Measurements from ENCODE around the gene KCNK4. TPM values are rescaled to one million over a fixed set of nuclear protein-coding genes. Genes with fewer than 3 reads are reported as not detected.

KCNK4 gene
- under 1 TPM in 1 of 2 donors, not detected in 1; 0.34 TPM for total RNA-seq

DNA sequence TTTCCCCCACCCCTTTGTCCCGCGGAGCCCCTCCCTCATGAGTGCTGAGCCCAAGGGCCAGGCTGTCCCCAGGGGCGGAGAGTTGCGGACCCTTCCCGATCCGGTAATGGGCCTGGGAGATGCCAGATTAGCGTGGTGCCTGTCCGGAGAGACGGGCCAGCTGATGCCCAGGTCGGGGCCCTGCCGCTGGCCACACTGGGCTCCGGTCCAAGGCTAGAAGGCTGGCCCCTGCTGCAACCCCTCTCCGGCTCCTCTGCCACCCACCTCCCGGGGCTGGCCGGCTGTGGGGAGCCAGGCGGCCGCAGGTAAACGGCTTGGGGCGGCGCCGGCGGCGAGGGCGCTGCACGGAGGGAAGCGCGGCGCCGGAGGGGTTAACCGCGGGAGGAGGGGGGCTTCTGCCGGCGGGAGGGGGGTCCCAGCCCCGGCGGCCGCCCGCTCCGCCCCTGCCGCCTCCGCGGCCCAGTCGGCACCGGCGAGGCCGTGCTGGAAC is at the start of gene KCNK4:
Gene KCNK4 (plus strand): TSS at position 41 of the 490 bp plus-strand sequence. CDS start 1,717 bp downstream, outside the sequence.

DNA sequence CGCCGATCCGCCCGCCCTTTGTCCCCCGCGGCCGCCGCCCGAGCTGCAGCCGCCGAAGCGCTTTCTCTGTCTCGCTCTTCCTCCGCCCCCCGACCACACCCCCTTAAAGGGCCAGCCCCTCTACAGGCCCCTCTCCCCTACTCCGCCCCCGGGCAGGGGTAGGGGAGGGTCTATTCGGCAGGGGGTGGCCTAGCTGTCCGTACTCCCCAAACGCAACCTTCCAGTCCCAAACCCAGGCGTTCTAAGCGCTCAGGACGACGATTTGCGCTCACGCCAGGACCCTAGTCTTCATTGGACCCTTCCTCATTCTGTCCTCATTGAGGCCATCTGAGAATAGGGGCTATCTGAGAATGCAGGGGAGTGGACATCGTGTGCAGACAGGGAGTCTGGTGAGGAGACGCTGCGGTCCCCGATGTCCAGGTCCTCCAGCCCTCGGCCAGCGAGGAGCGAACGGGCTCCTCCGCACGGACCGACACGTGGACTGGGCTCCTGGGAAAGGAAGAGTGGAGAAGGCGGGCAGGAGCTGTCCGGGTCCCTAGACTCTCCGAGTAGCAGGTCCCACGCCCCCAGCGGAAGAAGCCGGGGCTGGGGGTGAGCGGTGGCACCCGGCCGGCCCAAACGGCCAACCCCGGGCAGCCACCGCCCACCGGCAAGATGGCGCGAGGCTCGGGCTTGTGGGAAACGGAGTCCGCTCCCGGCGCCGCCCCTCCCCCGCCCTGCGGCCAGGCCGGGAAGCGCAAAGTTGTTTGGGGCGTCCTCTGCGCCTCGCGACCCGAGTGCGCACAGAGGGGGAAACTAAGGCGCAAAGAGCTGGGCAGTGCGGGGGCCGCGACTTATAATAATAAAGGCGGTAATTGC is 44.0 kb upstream of the KCNK4 start, which contains the start of gene PPP1R14B:
Gene PPP1R14B (minus strand): TSS at position 73 of the 858 bp plus-strand sequence. CDS start 270 bp downstream, outside the sequence.

DNA sequence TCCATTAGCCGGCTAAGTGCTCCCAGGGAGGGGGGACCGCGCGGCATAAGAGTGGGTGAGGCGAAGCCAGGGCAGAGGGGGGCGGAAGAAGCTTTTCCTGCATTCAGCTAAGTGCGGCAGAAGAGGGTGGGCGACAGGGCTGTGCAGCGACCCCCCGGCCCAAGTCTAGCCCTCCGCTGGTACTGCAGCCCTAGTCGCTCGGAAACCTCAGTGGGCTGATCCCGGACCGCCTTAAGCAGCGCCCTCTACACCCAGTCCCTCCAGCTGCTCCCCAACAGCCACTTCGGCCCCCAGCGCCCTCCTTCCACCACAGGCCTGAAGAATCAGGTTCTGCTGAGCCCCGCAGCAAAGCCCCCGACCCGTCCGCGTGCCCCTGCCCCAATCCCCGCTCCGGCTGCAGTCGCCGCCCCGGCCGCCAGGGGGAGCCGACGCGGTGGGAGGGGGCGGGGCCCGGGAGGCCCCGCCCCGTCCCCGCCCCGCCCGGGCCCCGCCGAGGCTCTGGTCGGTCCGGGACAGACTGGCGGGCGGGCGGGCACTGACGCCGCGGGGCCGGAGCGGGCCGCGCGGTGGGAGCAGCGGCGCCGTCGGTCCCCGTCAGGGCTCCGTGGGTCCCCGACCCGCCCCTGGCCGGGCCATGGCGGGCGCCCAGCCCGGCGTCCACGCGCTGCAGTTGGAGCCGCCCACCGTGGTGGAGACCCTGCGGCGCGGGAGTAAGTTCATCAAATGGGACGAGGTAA is 39.9 kb upstream of the KCNK4 start, which contains the start of gene PLCB3:
Gene PLCB3 (plus strand): TSS at position 515 of the 737 bp plus-strand sequence. CDS start 120 bp downstream, at position 635.

DNA sequence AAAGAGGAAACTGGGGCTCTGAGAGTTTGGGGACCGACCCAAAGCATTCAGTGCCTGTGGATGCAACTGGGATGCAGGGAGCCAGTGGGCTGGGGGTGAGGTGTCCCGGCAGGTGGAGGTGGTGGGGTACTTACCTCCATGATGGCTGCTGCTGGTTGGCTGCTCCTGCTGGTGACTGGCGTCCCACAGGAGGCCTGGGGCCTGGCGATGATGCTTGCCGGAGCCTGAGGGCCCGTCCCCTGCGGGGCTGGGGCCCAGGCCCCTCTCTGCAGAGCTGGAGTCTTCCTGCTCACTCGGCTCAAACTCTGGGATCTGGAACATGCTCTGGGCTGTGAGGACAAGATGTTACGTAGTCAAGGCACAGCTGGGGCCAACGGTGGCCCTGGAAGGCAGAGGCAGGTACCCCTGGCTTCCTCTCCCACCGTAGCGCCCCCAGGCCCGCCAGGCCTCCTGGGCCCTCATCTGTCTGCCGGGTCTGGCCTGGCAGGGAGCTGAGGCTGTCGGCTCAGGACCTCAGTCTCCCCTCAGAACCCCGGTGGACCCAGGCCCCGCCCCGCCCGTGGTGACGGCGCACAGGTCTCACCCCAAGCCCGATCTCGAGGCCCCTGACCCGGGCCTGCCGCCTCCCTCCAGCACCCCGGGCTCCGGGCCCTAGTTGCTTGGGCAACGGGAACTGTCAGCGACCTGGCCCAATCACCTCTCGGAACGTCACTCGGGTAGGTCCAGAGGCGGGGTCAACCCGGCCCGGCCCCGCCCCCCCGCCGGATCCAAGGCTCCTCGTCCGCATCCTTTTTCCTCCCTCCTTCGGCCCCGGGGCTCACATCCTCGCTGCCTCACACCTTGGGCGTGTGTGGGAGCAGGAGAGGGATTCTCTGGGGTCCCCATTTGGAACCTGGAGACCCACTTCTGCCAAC is 6.8 kb upstream of the KCNK4 start, which contains the start of gene BAD:
Gene BAD (minus strand): TSS at position 618 of the 914 bp plus-strand sequence. CDS start 297 bp downstream, at position 321.

DNA sequence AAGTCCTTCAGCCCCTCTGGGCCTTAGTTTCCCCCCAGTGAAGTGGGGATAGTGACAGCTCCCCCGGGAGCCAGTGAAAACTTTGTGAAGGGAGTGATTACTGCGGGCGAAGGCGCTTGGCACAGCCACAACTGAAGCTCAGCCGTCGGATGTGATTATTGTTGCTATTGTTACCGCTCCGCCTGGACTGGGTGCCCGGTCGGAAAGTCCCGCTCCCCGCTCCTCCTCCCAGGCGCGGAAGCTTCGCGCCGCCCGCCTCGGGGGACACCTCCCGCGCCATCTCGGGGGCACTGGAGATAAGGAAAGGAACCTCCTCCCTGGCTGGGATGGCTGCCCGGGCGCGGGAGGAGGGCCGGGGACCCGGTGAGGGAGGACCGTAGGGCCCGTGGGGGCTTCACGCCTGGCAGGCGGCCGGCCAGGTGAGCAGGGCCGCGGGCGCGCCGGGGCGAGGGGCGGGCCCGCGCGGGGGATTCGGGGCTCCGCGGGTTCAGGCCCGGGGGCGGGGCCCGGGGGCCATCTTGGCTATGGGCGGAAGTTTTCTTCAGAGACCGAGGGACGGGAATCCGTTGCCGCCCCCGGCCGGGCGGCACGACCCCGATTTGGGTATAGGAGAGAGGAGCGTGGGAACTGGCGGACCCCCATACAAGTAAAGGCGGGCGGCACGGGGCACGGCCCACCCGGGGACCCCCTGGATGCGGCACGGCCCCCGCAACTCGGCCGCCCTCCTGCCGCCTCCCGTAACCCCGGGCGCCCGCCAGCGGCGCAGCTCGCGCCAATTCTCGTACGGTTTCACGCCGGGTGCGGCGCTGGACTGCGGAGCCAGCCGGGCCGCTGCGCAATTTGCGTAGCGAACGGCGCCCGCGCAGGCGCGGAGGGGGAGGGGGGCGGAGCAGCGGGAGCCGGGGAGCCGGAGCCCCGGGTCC is 5.9 kb upstream of the KCNK4 start, which contains the start of gene GPR137:
Gene GPR137 (plus strand): TSS at position 887 of the 923 bp plus-strand sequence. CDS start 677 bp downstream, outside the sequence.

DNA sequence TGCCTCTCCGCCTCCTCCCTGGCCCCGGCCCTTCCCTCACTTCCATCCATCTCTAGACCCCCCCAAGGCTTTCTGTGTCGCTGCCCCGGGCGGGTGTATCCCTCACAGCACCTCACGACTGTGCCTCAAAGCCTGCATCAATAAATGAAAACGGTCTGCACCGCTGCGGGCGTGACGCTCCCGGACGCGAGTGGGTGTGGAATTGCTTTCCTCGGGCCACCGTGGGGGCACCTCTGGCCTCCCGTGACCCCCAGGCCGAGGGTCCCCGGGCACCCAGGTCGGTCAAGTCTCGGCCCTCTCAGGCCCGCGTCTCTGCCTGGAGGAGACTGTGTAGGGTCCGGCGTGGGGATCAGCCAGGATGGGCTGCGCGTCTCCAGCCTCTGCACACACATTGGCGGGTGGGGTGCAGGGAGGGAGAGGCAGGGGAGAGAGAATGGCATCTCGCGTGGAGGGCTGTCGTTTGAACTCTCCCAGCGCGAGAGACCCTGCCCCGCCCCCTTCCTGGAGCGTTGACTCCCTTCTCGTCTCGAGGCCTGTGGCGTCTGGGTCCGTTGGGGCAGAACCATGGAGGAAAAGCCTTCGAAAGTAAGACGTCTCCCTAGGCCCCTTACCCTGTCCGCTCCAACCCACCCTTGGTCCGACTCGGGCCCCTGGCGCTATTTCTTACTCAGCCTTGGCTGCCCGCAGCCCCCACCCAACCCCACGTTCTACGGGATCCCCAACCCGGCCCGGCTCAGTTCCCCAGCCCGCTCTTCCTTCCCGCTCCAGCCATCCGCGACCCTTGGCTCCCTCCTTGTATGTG is 8.9 kb downstream of the KCNK4 start, which contains the start of gene CATSPERZ:
Gene CATSPERZ (plus strand): TSS at position 512 of the 802 bp plus-strand sequence. CDS start 53 bp downstream, at position 565.

DNA sequence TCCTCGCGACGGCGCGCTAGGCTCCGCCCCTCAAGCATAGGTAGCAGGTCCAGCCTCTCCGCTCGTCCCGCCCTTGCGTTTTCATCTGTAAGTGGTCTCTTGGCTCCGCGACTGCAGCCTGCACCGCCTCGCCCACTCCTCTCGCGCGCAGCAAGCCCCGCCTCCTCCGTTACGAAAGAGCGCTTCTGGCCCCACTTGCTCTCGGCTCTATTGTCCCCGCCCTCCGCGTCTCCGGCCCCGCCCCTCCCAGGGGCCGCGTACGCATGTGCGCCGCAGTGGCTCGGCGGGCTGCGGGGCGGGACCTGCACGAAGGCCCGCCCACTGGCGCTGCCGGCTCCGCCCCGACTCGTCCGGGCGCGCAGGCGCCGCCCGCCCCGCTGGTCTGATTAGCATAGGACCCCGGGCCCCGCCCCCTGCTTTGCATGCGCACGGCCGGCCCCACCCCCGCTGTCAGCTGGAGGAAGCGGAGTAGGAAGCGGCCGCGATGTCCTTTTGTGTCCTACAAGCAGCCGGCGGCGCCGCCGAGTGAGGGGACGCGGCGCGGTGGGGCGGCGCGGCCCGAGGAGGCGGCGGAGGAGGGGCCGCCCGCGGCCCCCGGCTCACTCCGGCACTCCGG is 14.1 kb downstream of the KCNK4 start, which contains the start of gene ESRRA:
Gene ESRRA (plus strand): TSS at position 450 of the 616 bp plus-strand sequence. CDS start 1,656 bp downstream, outside the sequence.

DNA sequence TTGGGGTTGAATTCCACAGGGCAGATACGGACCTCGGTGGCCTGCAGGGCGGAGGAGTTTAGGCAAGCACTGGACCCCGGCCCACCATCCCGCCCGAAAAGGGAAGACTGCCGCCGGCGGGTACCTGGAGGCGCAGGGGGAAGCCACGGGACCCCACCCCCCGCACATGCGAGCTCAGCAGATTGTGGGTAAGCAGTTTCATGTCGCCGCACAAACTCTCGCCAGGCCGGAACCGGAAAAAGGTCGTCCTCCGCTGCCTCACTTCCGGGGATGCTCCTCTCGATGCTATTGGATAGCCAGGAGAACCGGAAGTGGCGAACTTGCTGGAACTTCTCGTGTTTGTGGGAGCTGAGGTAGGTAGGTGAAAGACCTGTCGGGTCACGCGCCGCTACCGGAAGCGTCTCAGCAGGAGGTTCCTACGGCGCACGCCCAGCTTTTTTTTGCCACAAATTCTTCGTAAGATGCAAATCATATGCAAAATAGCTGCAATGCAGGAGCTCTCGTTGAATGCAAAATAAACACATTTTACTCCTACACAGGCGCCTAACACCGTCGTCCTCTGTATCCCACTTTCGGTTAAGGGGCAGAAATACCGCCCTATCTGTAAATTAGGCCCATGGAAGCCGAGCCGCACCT is 26.3 kb downstream of the KCNK4 start, which contains the start of gene TRMT112:
Gene TRMT112 (minus strand): TSS at position 235 of the 636 bp plus-strand sequence. CDS start 33 bp downstream, at position 202.

DNA sequence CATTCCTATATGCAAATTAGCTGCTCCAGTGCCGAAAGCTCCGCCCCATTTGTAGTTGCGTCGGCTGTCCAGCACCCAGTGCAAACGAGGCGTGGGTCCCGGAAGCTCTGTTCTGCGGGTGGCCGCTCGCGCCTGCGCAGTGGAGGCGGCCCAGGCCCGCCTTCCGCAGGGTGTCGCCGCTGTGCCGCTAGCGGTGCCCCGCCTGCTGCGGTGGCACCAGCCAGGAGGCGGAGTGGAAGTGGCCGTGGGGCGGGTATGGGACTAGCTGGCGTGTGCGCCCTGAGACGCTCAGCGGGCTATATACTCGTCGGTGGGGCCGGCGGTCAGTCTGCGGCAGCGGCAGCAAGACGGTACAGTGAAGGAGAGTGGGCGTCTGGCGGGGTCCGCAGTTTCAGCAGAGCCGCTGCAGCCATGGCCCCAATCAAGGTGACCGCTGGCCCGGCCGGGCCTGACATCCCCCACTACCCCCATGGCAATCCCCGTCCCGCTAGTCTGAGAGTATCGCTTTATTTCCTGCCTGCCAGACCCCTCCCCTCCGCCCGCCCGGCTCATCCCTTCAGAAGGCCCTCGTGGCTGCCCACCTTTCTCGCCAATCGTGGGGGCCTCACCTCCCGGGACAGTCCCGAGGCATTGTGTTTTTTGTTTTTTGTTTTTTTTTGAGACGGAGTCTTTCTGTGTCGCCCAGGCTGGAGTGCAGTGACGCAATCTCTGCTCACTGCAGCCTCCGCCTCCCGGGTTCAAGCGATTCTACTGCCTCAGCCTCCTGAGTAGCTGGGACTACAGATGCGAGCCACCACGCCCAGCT is 27.1 kb downstream of the KCNK4 start, which contains the start of gene PRDX5:
Gene PRDX5 (plus strand): TSS at position 161 of the 805 bp plus-strand sequence. CDS start 95 bp downstream, at position 256.

DNA sequence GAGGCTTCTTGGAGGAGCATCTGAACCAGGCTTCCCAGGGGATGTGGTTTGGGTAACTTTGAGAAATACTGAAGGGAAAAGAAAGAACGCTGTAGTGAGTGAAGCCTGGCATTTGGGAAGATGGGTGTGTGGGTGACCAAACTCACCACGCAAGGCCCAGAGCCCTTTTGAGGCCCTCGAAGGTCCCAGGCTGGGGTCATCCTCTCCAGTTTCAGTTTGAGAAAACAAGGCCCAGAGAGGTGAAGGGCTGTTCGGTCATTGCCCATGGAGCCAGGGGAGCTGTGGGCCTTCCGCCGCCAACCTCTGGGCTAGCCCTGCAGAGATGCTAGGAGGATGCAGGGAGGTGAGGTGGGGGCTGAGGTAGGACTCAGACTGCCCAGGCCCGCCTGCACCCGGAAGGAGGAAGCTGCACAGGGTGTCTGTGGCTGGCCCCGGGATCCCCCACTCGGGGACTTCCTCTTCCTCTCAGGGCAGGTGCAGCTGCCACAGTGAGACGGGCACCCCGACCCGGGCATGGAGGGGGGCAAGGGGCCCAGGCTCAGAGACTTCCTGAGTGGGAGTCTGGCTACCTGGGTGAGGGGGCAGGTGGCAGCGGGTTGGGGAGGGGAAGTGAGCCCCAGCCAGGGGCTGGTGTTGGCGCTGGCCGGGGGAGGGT is 48.8 kb downstream of the KCNK4 start, which contains the start of gene CCDC88B:
Gene CCDC88B (plus strand): TSS at position 451 of the 655 bp plus-strand sequence. CDS start 63 bp downstream, at position 514.

Small RNAs within 50 kb of the gene (small RNA-seq; reads per million reads assigned to genes)
- gene MIR7155 = 0 reads per million in 2 donors
- 0 reads per million in 2 donors for gene RF00019

Other genes starting within 250 kb of the KCNK4 start
- gene MACROD1, start 125.2 kb upstream of the KCNK4 start, total RNA-seq = 10 to 100 TPM; 20.0 to 23.3 TPM
- 100 to 1,000 TPM; 176 to 357 TPM for gene STIP1, start 105.1 kb upstream of the KCNK4 start, total RNA-seq
- gene FERMT3, start 84.6 kb upstream of the KCNK4 start, total RNA-seq = 10 to 100 TPM; 31.6 to 41.3 TPM
- gene TRPT1, start 65.1 kb upstream of the KCNK4 start, total RNA-seq = 10 to 100 TPM; 21.0 to 33.0 TPM
- gene NUDT22, start 65.0 kb upstream of the KCNK4 start, total RNA-seq = 10 to 100 TPM; 64.0 to 75.3 TPM
- 10 to 100 TPM in 1 of 2 donors, 1 to 10 TPM in 1; 4.3 to 11.4 TPM for gene DNAJC4, start 60.8 kb upstream of the KCNK4 start, total RNA-seq
- gene VEGFB, start 56.7 kb upstream of the KCNK4 start, total RNA-seq = 10 to 100 TPM; 42.6 to 57.1 TPM
- 10 to 100 TPM; 28.2 to 57.3 TPM for gene FKBP2, start 50.2 kb upstream of the KCNK4 start, total RNA-seq
- 100 to 1,000 TPM in 1 of 2 donors, 10 to 100 TPM in 1; 66.8 to 144 TPM for gene PPP1R14B, start 44.4 kb upstream of the KCNK4 start, total RNA-seq
- 10 to 100 TPM; 20.0 to 28.0 TPM for gene PLCB3, start 39.8 kb upstream of the KCNK4 start, total RNA-seq
- gene BAD, start 6.6 kb upstream of the KCNK4 start, total RNA-seq = 10 to 100 TPM; 60.6 to 69.5 TPM
- 10 to 100 TPM; 16.0 to 21.7 TPM for gene GPR137, start 5.5 kb upstream of the KCNK4 start, total RNA-seq
- under 1 TPM; 0.34 to 0.67 TPM for gene CATSPERZ, start 9.1 kb downstream of the KCNK4 start, total RNA-seq
- 10 to 100 TPM; 29.9 to 37.6 TPM for gene ESRRA, start 14.2 kb downstream of the KCNK4 start, total RNA-seq
- 100 to 1,000 TPM; 121 to 195 TPM for gene TRMT112, start 26.3 kb downstream of the KCNK4 start, total RNA-seq
- gene PRDX5, start 26.8 kb downstream of the KCNK4 start, total RNA-seq = 100 to 1,000 TPM; 128 to 150 TPM
- 1 to 10 TPM; 2.1 to 2.7 TPM for gene CCDC88B, start 48.9 kb downstream of the KCNK4 start, total RNA-seq
- gene RPS6KA4, start 67.9 kb downstream of the KCNK4 start, total RNA-seq = 10 to 100 TPM; 48.6 to 50.2 TPM